Liver (tissue), 9 donors: ENCODE results near the gene IFT80. TPM values are rescaled to one million over a fixed set of nuclear protein-coding genes. Genes with fewer than 3 reads are reported as not detected.

Experiments used
- DNase-seq: peaks from one replicate; pipeline ENCODE4 v3.0.0-alpha.2; 2017; ENCODE audit warnings: low spot score
- H3K27ac ChIP-seq, 2 donors: one replicate each; pipeline ENCODE4 v1.7.0; 2013; ENCODE audit warnings: inconsistent platforms in 2 of 2, low read length in 2 of 2, control low read depth in 1 of 2, low read depth in 1 of 2, mild to moderate bottlenecking in 1 of 2
- H3K27me3 ChIP-seq, 4 donors: one replicate each; pipeline versions ENCODE4 v1.6.1 to v1.7.0; 2013; ENCODE audit warnings: low read length in 3 of 4, inconsistent platforms in 1 of 4, mild to moderate bottlenecking in 1 of 4, moderate library complexity in 1 of 4; ENCODE audit not compliant: control insufficient read depth in 4 of 4, insufficient read depth in 4 of 4
- H3K36me3 ChIP-seq, 4 donors: one replicate each; pipeline versions ENCODE4 v1.6.1 to v1.7.0; 2013; ENCODE audit warnings: low read length in 3 of 4, mild to moderate bottlenecking in 3 of 4, low read depth in 1 of 4, moderate library complexity in 1 of 4; ENCODE audit not compliant: control insufficient read depth in 4 of 4, insufficient read depth in 3 of 4
- H3K4me1 ChIP-seq, 4 donors: one replicate each; pipeline versions ENCODE4 v1.6.1 to v1.7.0; 2013; ENCODE audit warnings: low read length in 3 of 4, mild to moderate bottlenecking in 3 of 4, moderate library complexity in 1 of 4; ENCODE audit not compliant: control insufficient read depth in 4 of 4, insufficient read depth in 4 of 4
- H3K4me3 ChIP-seq, 3 donors: one replicate each; pipeline versions ENCODE4 v1.6.1 to v1.7.0; 2013; ENCODE audit warnings: low read length in 3 of 3, control low read depth in 1 of 3, low read depth in 1 of 3, mild to moderate bottlenecking in 1 of 3
- H3K9ac ChIP-seq, 2 donors: one replicate each; pipeline ENCODE4 v1.7.0; 2013; ENCODE audit warnings: low read length in 2 of 2, mild to moderate bottlenecking in 2 of 2, moderate library complexity in 2 of 2, control low read depth in 1 of 2, low read depth in 1 of 2
- H3K9me3 ChIP-seq, 4 donors: one replicate each; pipeline versions ENCODE4 v1.6.1 to v1.7.0; 2013; ENCODE audit warnings: low read length in 3 of 4; ENCODE audit not compliant: control insufficient read depth in 4 of 4
- EGR1 ChIP-seq, 2 donors: IDR thresholded peaks; 2 replicates each; pipeline ENCODE4 v1.6.1; 2016 to 2018; ENCODE audit warnings: antibody characterized with exemption in 2 of 2, low read depth in 2 of 2
- FOXA1 ChIP-seq: IDR thresholded peaks from 2 replicates; pipeline ENCODE4 v1.6.1; 2016; ENCODE audit warnings: antibody characterized with exemption
- FOXA2 ChIP-seq: IDR thresholded peaks from 2 replicates; pipeline ENCODE4 v1.6.1; 2016; ENCODE audit warnings: antibody characterized with exemption
- GABPA ChIP-seq, 2 donors: IDR thresholded peaks in 1 of 2; conservative IDR thresholded peaks in 1 of 2; 2 replicates each; pipeline ENCODE4 v1.6.1; 2016; ENCODE audit warnings: antibody characterized with exemption in 2 of 2, mild to moderate bottlenecking in 1 of 2, moderate library complexity in 1 of 2
- HNF4A ChIP-seq, 2 donors: conservative IDR thresholded peaks; 2 replicates each; pipeline ENCODE4 v1.6.1; 2016; ENCODE audit warnings: antibody characterized with exemption in 2 of 2, mild to moderate bottlenecking in 2 of 2
- HNF4G ChIP-seq: IDR thresholded peaks from 2 replicates; pipeline ENCODE4 v1.6.1; 2016; ENCODE audit warnings: antibody characterized with exemption
- NR2F2 ChIP-seq: IDR thresholded peaks from 2 replicates; pipeline ENCODE4 v1.6.1; 2016; ENCODE audit warnings: antibody characterized with exemption
- RAD21 ChIP-seq, 2 donors: IDR thresholded peaks; 2 replicates each; pipeline ENCODE4 v1.6.1; 2016; ENCODE audit warnings: antibody characterized with exemption in 2 of 2, mild to moderate bottlenecking in 2 of 2
- RXRA ChIP-seq, 2 donors: IDR thresholded peaks; 2 replicates each; pipeline ENCODE4 v1.6.1; 2017 to 2018; ENCODE audit warnings: antibody characterized with exemption in 2 of 2, mild to moderate bottlenecking in 1 of 2
- SP1 ChIP-seq: IDR thresholded peaks from 2 replicates; pipeline ENCODE4 v1.6.1; 2018; ENCODE audit warnings: antibody characterized with exemption, mild to moderate bottlenecking
- TAF1 ChIP-seq: conservative IDR thresholded peaks from 2 replicates; pipeline ENCODE4 v1.6.1; 2016; ENCODE audit warnings: antibody characterized with exemption, mild to moderate bottlenecking
- YY1 ChIP-seq: IDR thresholded peaks from 2 replicates; pipeline ENCODE4 v1.6.1; 2016; ENCODE audit warnings: antibody characterized with exemption, mild to moderate bottlenecking
- ZBTB33 ChIP-seq: IDR thresholded peaks from 2 replicates; pipeline ENCODE4 v1.6.1; 2016; ENCODE audit warnings: antibody characterized with exemption
- WGBS: extraction: QIAGEN DNeasy Blood & Tissue Kit; methylation state at CpG from one replicate; pipeline ENCODE4 v1.1.7; 2013; 5-methylcytosine and 5-hydroxymethylcytosine counted together
- polyA plus RNA-seq, 2 donors: library from polyadenylated mRNA; stranded (reverse) in 1 of 2; unstranded in 1 of 2; fragments of 200-250 nt in 1 of 2; fragments of >200 nt in 1 of 2; fragmentation: Nextera tagmentation in 1 of 2; extraction: Ambion mirVana in 1 of 2; gene quantifications; one replicate each; pipeline versions ENCODE4 v1.2.1 to v1.2.3, GENCODE V29; 2013 to 2015
- total RNA-seq, 2 donors: library from RNA; depleted of rRNA; stranded (reverse); fragments of >200 nt; gene quantifications; one replicate each; pipeline ENCODE4 v1.2.3, GENCODE V29; 2014
- TF ChIP-seq, protein P1 (sequence below): fragments of 150-350 bp; IDR thresholded peaks from 2 replicates; pipeline ENCODE4 v1.5.1; 2017; ENCODE audit warnings: improper control_type of control experiment, low read depth, low read length; ENCODE audit not compliant: missing input control
- TF ChIP-seq, protein P2 (sequence below): IDR thresholded peaks from 2 replicates; pipeline ENCODE4 v1.6.1; 2016; ENCODE audit warnings: antibody characterized with exemption, mild to moderate bottlenecking
- TF ChIP-seq, protein P3 (sequence below): IDR thresholded peaks from 2 replicates; pipeline ENCODE4 v1.6.1; 2016; ENCODE audit warnings: antibody characterized with exemption
- donor health status: healthy.
- donor health status: healthy.
- donor health status: healthy.
- donor health status: healthy.
- donor health status: healthy.

The IFT80 gene
- total and polyA plus RNA-seq, 4 donors = 3.5 to 15.7 (median 8.3) TPM

DNA sequence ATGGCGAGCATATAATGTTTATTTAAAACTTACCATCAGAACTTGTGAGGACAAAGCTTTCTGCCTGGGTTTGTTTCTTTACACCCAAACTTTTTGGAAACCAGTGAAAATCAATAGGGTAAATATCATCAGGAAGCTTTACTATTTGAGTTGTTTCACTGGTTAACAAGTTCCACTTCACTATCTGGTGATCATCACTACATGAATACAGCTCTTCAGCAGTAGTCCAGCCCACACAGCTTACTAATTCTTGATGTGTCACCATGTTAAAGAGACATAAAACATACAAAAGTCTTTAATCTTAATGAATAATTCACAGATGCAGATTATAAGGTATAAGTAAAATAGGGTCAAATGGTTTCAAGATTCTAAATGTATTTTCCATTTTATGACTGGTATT lies 17.6 kb downstream of the IFT80 start:
- Histone ChIP-seq H3K9ac (no peak overlapping the region), H3K36me3 (peaks cover 0 to 2% (median 0%) of the 10 kb centered on the region in 4 donors), H3K27ac (no peak overlapping the region), H3K4me1 (peaks cover 0 to 2% (median 0%) of the 10 kb centered on the region in 4 donors), H3K27me3 (no peaks in the 10 kb centered on the region), H3K9me3 (no peaks in the 10 kb centered on the region), H3K4me3 (no peak overlapping the region)
- TF ChIP-seq GABPA (IDR thresholded peaks at IDR 0.05 in 1 of 2, conservative IDR thresholded peaks at IDR 0.05 in 1 of 2) = no peak
- no peak for TF ChIP-seq TAF1
- TF ChIP-seq HNF4A (conservative IDR thresholded peaks at IDR 0.05) = peak in 1 of 2 donors; percentile 15
- no peak for TF ChIP-seq HNF4G
- TF ChIP-seq FOXA1 = no peak
- no peak for DNase-seq
- 37% methylated on average over 1 of the region's 1 CpG for WGBS

DNA sequence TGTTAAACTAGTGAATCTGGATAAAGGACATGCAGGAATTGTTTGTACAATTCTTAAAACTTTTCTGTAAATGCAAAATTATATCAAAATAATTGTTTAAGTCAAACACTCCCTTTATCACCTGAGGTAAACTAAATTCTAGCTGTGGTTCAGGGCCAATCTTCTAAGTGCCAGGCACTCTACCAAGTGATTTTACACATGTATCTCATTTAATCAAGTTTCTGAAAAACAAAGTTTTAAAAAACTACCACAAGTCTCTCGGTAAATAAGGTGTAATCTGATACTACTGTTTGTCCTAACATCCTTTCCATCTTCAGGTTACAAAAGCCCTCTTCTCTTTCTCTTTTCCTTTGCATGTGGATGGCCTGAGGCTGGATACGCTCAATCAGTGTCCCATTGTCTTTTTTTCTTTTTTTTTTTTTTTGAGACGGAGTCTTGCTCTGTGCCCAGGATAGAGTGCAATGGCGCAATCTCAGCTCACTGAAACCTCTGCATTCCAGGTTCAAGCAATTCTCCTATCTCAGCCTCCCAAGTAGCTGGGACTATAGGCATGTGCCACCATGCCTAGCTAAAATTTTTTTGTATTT lies 19.3 kb downstream of the IFT80 start:
- Histone ChIP-seq H3K9me3 (no peaks in the 10 kb centered on the region), H3K36me3 (peaks cover 0 to 2% (median 0%) of the 10 kb centered on the region in 4 donors), H3K9ac (no peak overlapping the region), H3K27ac (no peak overlapping the region), H3K4me1 (peaks cover 0 to 2% (median 0%) of the 10 kb centered on the region in 4 donors), H3K27me3 (no peaks in the 10 kb centered on the region), H3K4me3 (no peak overlapping the region)
- TF ChIP-seq, protein P1, sequence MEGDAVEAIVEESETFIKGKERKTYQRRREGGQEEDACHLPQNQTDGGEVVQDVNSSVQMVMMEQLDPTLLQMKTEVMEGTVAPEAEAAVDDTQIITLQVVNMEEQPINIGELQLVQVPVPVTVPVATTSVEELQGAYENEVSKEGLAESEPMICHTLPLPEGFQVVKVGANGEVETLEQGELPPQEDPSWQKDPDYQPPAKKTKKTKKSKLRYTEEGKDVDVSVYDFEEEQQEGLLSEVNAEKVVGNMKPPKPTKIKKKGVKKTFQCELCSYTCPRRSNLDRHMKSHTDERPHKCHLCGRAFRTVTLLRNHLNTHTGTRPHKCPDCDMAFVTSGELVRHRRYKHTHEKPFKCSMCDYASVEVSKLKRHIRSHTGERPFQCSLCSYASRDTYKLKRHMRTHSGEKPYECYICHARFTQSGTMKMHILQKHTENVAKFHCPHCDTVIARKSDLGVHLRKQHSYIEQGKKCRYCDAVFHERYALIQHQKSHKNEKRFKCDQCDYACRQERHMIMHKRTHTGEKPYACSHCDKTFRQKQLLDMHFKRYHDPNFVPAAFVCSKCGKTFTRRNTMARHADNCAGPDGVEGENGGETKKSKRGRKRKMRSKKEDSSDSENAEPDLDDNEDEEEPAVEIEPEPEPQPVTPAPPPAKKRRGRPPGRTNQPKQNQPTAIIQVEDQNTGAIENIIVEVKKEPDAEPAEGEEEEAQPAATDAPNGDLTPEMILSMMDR = no peak
- TF ChIP-seq FOXA2 (no peak), SP1 (no peak), NR2F2 (no peak), YY1 (no peak), TAF1 (no peak), EGR1 (IDR thresholded peaks at IDR 0.05; ENCODE audit: low read depth in 2 of 2) (no peak), ZBTB33 (no peak), RAD21 (IDR thresholded peaks at IDR 0.05) (no peak), GABPA (IDR thresholded peaks at IDR 0.05 in 1 of 2, conservative IDR thresholded peaks at IDR 0.05 in 1 of 2) (no peak), FOXA1 (no peak), HNF4A (conservative IDR thresholded peaks at IDR 0.05) (no peak), RXRA (IDR thresholded peaks at IDR 0.05) (no peak)
- TF ChIP-seq, protein P2, sequence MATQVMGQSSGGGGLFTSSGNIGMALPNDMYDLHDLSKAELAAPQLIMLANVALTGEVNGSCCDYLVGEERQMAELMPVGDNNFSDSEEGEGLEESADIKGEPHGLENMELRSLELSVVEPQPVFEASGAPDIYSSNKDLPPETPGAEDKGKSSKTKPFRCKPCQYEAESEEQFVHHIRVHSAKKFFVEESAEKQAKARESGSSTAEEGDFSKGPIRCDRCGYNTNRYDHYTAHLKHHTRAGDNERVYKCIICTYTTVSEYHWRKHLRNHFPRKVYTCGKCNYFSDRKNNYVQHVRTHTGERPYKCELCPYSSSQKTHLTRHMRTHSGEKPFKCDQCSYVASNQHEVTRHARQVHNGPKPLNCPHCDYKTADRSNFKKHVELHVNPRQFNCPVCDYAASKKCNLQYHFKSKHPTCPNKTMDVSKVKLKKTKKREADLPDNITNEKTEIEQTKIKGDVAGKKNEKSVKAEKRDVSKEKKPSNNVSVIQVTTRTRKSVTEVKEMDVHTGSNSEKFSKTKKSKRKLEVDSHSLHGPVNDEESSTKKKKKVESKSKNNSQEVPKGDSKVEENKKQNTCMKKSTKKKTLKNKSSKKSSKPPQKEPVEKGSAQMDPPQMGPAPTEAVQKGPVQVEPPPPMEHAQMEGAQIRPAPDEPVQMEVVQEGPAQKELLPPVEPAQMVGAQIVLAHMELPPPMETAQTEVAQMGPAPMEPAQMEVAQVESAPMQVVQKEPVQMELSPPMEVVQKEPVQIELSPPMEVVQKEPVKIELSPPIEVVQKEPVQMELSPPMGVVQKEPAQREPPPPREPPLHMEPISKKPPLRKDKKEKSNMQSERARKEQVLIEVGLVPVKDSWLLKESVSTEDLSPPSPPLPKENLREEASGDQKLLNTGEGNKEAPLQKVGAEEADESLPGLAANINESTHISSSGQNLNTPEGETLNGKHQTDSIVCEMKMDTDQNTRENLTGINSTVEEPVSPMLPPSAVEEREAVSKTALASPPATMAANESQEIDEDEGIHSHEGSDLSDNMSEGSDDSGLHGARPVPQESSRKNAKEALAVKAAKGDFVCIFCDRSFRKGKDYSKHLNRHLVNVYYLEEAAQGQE = no peak
- TF ChIP-seq, protein P3, sequence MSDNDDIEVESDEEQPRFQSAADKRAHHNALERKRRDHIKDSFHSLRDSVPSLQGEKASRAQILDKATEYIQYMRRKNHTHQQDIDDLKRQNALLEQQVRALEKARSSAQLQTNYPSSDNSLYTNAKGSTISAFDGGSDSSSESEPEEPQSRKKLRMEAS = no peak
- no peak for DNase-seq
- 96% methylated on average over 4 of the region's 4 CpGs for WGBS
